Measurements from ENCODE around the gene RPS27L. TPM values are rescaled to one million over a fixed set of nuclear protein-coding genes. Genes with fewer than 3 reads are reported as not detected.
A peak's percentile ranks its signal among the peaks of the same experiment; 100 is the strongest.

Gene RPS27L
- total and polyA plus RNA-seq, 2 donors (not counting 1 experiment from before 2014, with no cell fraction given): 481 to 482 TPM

- Histone ChIP-seq H3K9me3 (ENCODE audit: control insufficient read depth, insufficient read depth, low read depth, low read length) (no peaks in the 10 kb centered on the region), H3K79me2 (ENCODE audit: control insufficient read depth, insufficient read depth, low read length) (peaks cover 20% of the 10 kb centered on the region), H3K27me3 (ENCODE audit: control insufficient read depth, insufficient read depth, low read length) (no peaks in the 10 kb centered on the region), H2AFZ (ENCODE audit: low read length) (no peak overlapping the region), H3K4me1 (ENCODE audit: control insufficient read depth, extremely low read depth, insufficient read depth, low read length) (peaks cover 3% of the 10 kb centered on the region), H3K4me3 (replicated peaks in 1 of 4; ENCODE audit: control extremely low read depth in 1 of 4, insufficient read depth in 1 of 4, low read depth in 3 of 4, low read length in 4 of 4) (peak overlapping the region; percentile 70 to 97 (median 84)), H3K27ac (ENCODE audit: insufficient read depth, low read length) (peak overlapping the region; percentile 82), H3K9ac (ENCODE audit: insufficient read depth, low read length) (peak overlapping the region; percentile 87), H4K20me1 (ENCODE audit: control insufficient read depth, extremely low read depth, insufficient read depth, low read length) (no peaks in the 10 kb centered on the region), H3K36me3 (ENCODE audit: control insufficient read depth, insufficient read depth, low read length) (peaks cover 2% of the 10 kb centered on the region), H3K4me2 (ENCODE audit: extremely low read depth, insufficient read depth, low read length) (peak overlapping the region; percentile 39)
- peak; percentile 62 to 66 for DNase-seq (ENCODE audit: low read depth in 2 of 2)
- no peak for TF ChIP-seq EZH2 (IDR thresholded peaks at IDR 0.05; ENCODE audit: low read length, missing control alignments)
- TF ChIP-seq CTCF (conservative IDR thresholded peaks at IDR 0.05 in 1 of 2, IDR thresholded peaks at IDR 0.05 in 1 of 2; ENCODE audit: low read depth in 1 of 2, low read length in 2 of 2): no peak
Measured at GRCh38 chr15:63122002-63122875, 35.0 kb downstream of the RPS27L start.

GRCh38 chr15:63121382-63122001, 35.8 kb downstream of the RPS27L start, which contains the start of gene LACTB:
Gene LACTB, plus strand, starts transcription at chr15:63121861. Its CDS starts 11 bp downstream, at chr15:63121872.
- Histone ChIP-seq H4K20me1 (ENCODE audit: control insufficient read depth, extremely low read depth, insufficient read depth, low read length) (no peaks in the 10 kb centered on the region), H3K27ac (ENCODE audit: insufficient read depth, low read length) (peak within 1 kb of the TSS; percentile 82), H2AFZ (ENCODE audit: low read length) (peak within 1 kb of the TSS; percentile 88), H3K36me3 (ENCODE audit: control insufficient read depth, insufficient read depth, low read length) (no peaks in the 10 kb centered on the region), H3K9ac (ENCODE audit: insufficient read depth, low read length) (peak within 1 kb of the TSS; percentile 87), H3K4me2 (ENCODE audit: extremely low read depth, insufficient read depth, low read length) (peak within 1 kb of the TSS; percentile 91), H3K27me3 (ENCODE audit: control insufficient read depth, insufficient read depth, low read length) (no peaks in the 10 kb centered on the region), H3K4me3 (replicated peaks in 1 of 4; ENCODE audit: control extremely low read depth in 1 of 4, insufficient read depth in 1 of 4, low read depth in 3 of 4, low read length in 4 of 4) (peak within 1 kb of the TSS; percentile 70 to 97 (median 84)), H3K9me3 (ENCODE audit: control insufficient read depth, insufficient read depth, low read depth, low read length) (no peaks in the 10 kb centered on the region), H3K79me2 (ENCODE audit: control insufficient read depth, insufficient read depth, low read length) (peaks cover 20% of the 10 kb centered on the region), H3K4me1 (ENCODE audit: control insufficient read depth, extremely low read depth, insufficient read depth, low read length) (peaks cover 3% of the 10 kb centered on the region)
- DNase-seq (ENCODE audit: low read depth in 2 of 2): peak; percentile 86 to 88
- no peak for TF ChIP-seq CTCF (conservative IDR thresholded peaks at IDR 0.05 in 1 of 2, IDR thresholded peaks at IDR 0.05 in 1 of 2; ENCODE audit: low read depth in 1 of 2, low read length in 2 of 2)
- TF ChIP-seq EZH2 (IDR thresholded peaks at IDR 0.05; ENCODE audit: low read length, missing control alignments): no peak

GRCh38 chr15:63118854-63119253, 38.4 kb downstream of the RPS27L start:
- DNase-seq (ENCODE audit: low read depth in 2 of 2): no peak
- no peaks in the 10 kb centered on the region for H3K9me3 ChIP-seq (ENCODE audit: control insufficient read depth, insufficient read depth, low read depth, low read length)
- H2AFZ ChIP-seq (ENCODE audit: low read length): no peak overlapping the region
- TF ChIP-seq CTCF (conservative IDR thresholded peaks at IDR 0.05 in 1 of 2, IDR thresholded peaks at IDR 0.05 in 1 of 2; ENCODE audit: low read depth in 1 of 2, low read length in 2 of 2) (no peak), EZH2 (IDR thresholded peaks at IDR 0.05; ENCODE audit: low read length, missing control alignments) (no peak)
- H3K4me1 ChIP-seq (ENCODE audit: control insufficient read depth, extremely low read depth, insufficient read depth, low read length): peaks cover 3% of the 10 kb centered on the region
- no peak overlapping the region for H3K4me2 ChIP-seq (ENCODE audit: extremely low read depth, insufficient read depth, low read length)
- no peak overlapping the region for H3K27ac ChIP-seq (ENCODE audit: insufficient read depth, low read length)
- H3K4me3 ChIP-seq (replicated peaks in 1 of 4; ENCODE audit: control extremely low read depth in 1 of 4, insufficient read depth in 1 of 4, low read depth in 3 of 4, low read length in 4 of 4): no peak overlapping the region
- H3K79me2 ChIP-seq (ENCODE audit: control insufficient read depth, insufficient read depth, low read length): peaks cover 12% of the 10 kb centered on the region
- no peaks in the 10 kb centered on the region for H3K36me3 ChIP-seq (ENCODE audit: control insufficient read depth, insufficient read depth, low read length)
- no peak overlapping the region for H3K9ac ChIP-seq (ENCODE audit: insufficient read depth, low read length)
- no peaks in the 10 kb centered on the region for H4K20me1 ChIP-seq (ENCODE audit: control insufficient read depth, extremely low read depth, insufficient read depth, low read length)
- H3K27me3 ChIP-seq (ENCODE audit: control insufficient read depth, insufficient read depth, low read length): no peaks in the 10 kb centered on the region
